ENCODE results near the gene MAG. TPM values are rescaled to one million over a fixed set of nuclear protein-coding genes. Genes with fewer than 3 reads are reported as not detected.

MAG gene
- total RNA-seq, 1 experiment from 2014 or later = 0.46 TPM

GRCh38 chr19:35281303-35281702 is 10.7 kb upstream of the MAG start:
- DNase-seq (ENCODE audit: low spot score) (no peak), ATAC-seq (no peak)
- Mint-ChIP-seq H3K27ac (peak overlapping the region; percentile 82; the same call in 1 of the 2 replicates), H3K9me3 (no peaks in the 10 kb centered on the region), H3K4me3 (no peak overlapping the region), H3K4me1 (peaks cover 11% of the 10 kb centered on the region), H3K27me3 (ENCODE audit: low read depth) (no peaks in the 10 kb centered on the region; the same call in none of the 2 replicates), H3K36me3 (peaks cover 7% of the 10 kb centered on the region)
- ChIA-PET POLR2A (interaction anchor here (0.6 kb wide), 1 partner anchor 47 kb away, joined by 10 read pairs; no protein-coding TSS in a partner anchor), CTCF (interaction anchor here (0.5 to 1.2 kb wide), 3 partner anchors 12 to 122 kb away, joined by 3 to 4 read pairs (median 4); no protein-coding TSS in a partner anchor)
- TF ChIP-seq E2F4 (CRISPR knock-in tag; IDR thresholded peaks at IDR 0.05; ENCODE audit: borderline replicate concordance, low read depth) = no peak
- TF ChIP-seq ZNF317 (CRISPR knock-in tag; IDR thresholded peaks at IDR 0.05; ENCODE audit: borderline replicate concordance, low read depth) = no peak
- no peak for TF ChIP-seq MYBL2 (CRISPR knock-in tag; IDR thresholded peaks at IDR 0.05)
- no peak for TF ChIP-seq ZNF671 (CRISPR knock-in tag; IDR thresholded peaks at IDR 0.05)
- no peak for TF ChIP-seq ZNF396 (CRISPR knock-in tag; IDR thresholded peaks at IDR 0.05; ENCODE audit: borderline replicate concordance)
- TF ChIP-seq ZNF425 (CRISPR knock-in tag; conservative IDR thresholded peaks at IDR 0.05) = no peak
- no peak for TF ChIP-seq ZNF532 (CRISPR knock-in tag; IDR thresholded peaks at IDR 0.05; ENCODE audit: borderline replicate concordance)
- no peak for TF ChIP-seq IRF2 (CRISPR knock-in tag; IDR thresholded peaks at IDR 0.05; ENCODE audit: borderline replicate concordance, low read depth)
- TF ChIP-seq E2F1 (CRISPR knock-in tag; IDR thresholded peaks at IDR 0.05) = no peak
- no peak for TF ChIP-seq ZNF138 (CRISPR knock-in tag; conservative IDR thresholded peaks at IDR 0.05)
- no peak for TF ChIP-seq PRRX2 (CRISPR knock-in tag; IDR thresholded peaks at IDR 0.05)
- no peak for TF ChIP-seq AFF4 (CRISPR knock-in tag; IDR thresholded peaks at IDR 0.05; ENCODE audit: borderline replicate concordance)
- no peak for TF ChIP-seq USF2 (CRISPR knock-in tag; IDR thresholded peaks at IDR 0.05)
- no peak for TF ChIP-seq SP1 (CRISPR knock-in tag; conservative IDR thresholded peaks at IDR 0.05)
- TF ChIP-seq NR1H2 (CRISPR knock-in tag; IDR thresholded peaks at IDR 0.05) = no peak
- no peak for TF ChIP-seq PRDM15 (CRISPR knock-in tag; IDR thresholded peaks at IDR 0.05)
- no peak for TF ChIP-seq SMAD3 (CRISPR knock-in tag; IDR thresholded peaks at IDR 0.05; ENCODE audit: borderline replicate concordance)
- TF ChIP-seq IRF1 (CRISPR knock-in tag; IDR thresholded peaks at IDR 0.05) = no peak
